Calu3 (cell line): ENCODE measurements around the gene GPER1. TPM values are rescaled to one million over a fixed set of nuclear protein-coding genes. Genes with fewer than 3 reads are reported as not detected.

ENCODE experiments used
- BruUV-seq: library from RNA; stranded (reverse); fragments of 400-500 nt; replicated peaks from 2 replicates; lab custom pipeline; 2021; lab: Mats Ljungman, UMichigan
- CTCF ChIA-PET: fragments of 300-600 bp; sonication (Branson Sonifier 250); formaldehyde crosslinking; loops from one replicate; lab custom pipeline; 2022; ENCODE audit warnings: antibody characterized with exemption; lab: Charles Lee
- DNase-seq: peaks from one replicate; pipeline ENCODE4 v3.0.0; 2022
- H3K27ac Mint-ChIP-seq: one replicate; pipeline ENCODE4 v1.8.0; 2022; ENCODE audit warnings: mixed read lengths; ENCODE audit not compliant: unreplicated experiment
- H3K27me3 Mint-ChIP-seq: one replicate; pipeline ENCODE4 v1.8.0; 2022; ENCODE audit warnings: mixed read lengths; ENCODE audit not compliant: unreplicated experiment
- H3K36me3 Mint-ChIP-seq: one replicate; pipeline ENCODE4 v1.8.0; 2022; ENCODE audit warnings: mild to moderate bottlenecking, moderate library complexity, mixed read lengths; ENCODE audit not compliant: insufficient read depth, unreplicated experiment
- H3K4me1 Mint-ChIP-seq: one replicate; pipeline ENCODE4 v1.8.0; 2022; ENCODE audit warnings: mild to moderate bottlenecking, low read depth, mixed read lengths; ENCODE audit not compliant: unreplicated experiment
- H3K4me3 Mint-ChIP-seq: one replicate; pipeline ENCODE4 v1.8.0; 2022; ENCODE audit warnings: mild to moderate bottlenecking, low read depth, moderate library complexity, mixed read lengths; ENCODE audit not compliant: unreplicated experiment
- H3K9me3 Mint-ChIP-seq: one replicate; pipeline ENCODE4 v1.8.0; 2022; ENCODE audit warnings: low read depth, mixed read lengths; ENCODE audit not compliant: unreplicated experiment
- CTCF ChIP-seq: fragments of 200-600 bp; IDR thresholded peaks from one replicate; pipeline ENCODE4 v1.8.0; 2022; ENCODE audit warnings: antibody characterized with exemption; ENCODE audit not compliant: unreplicated experiment
- intact Hi-C: fragments of 100-400 bp; cut with micrococcal nuclease; formaldehyde crosslinking; loops from one replicate; pipeline ENCODE4 v1.10.0; 2022; ENCODE audit not compliant: unreplicated experiment
- total RNA-seq: library from RNA; stranded (reverse); gene quantifications from 2 replicates; pipeline ENCODE4 v1.2.3, GENCODE V29; 2022

Gene GPER1
- total RNA-seq, 1 experiment from 2014 or later: 0.26 TPM

- Mint-ChIP-seq H3K27ac (no peak overlapping the region), H3K9me3 (no peaks in the 10 kb centered on the region), H3K27me3 (no peaks in the 10 kb centered on the region), H3K36me3 (peaks cover 5% of the 10 kb centered on the region), H3K4me3 (no peak overlapping the region), H3K4me1 (peaks cover 5% of the 10 kb centered on the region)
- BruUV-seq: no TSS peak
- CTCF ChIA-PET: no interaction called here
- TF ChIP-seq CTCF: no peak
- intact Hi-C loops: no loop called here
- no peak for DNase-seq
Measured at GRCh38 chr7:1081931-1082401, 5.9 kb upstream of the GPER1 start.

DNA sequence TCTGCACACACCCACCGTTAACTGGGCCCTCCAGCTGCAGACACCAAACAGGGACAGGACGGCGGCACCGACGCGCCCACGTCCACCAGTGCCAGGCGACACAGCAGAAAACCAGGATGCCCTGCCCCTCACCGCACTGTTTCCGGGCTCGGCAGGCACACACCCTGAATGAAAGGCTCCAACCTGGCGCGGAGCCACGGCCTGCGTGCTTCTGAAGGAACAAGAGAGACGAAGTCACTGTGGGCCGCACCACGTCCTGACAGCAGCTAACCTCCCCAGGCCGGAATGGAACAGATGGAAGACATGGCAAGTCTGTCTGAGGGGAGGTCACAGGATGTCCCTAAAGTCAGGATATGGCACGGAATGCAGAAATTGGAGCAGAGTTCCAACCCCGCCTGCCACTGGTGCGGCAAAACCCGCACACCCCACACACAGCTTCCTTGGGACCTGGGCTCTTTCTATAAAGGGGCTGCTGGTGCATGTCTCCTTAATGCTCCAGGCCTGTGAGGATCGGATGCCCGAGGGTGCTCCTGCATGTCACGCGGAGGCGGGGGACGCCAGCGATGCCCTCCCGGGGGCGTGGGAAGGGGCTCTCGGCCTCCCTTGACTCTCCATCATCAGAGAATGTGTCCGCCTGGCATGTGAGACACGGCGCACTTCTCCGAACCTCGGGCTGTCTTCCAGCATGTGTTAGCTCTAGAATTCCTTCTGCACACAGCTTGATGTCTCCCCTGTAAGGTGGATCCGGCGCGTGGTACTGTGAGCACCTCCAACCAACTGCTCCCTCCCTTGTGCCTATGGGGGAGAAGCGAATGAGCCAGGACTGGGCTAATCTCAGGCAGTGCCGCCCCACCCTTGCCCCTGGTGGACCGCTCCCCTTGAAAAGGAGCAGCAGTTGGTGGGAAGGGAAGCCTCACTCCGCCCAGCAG lies 3.9 kb upstream of the GPER1 start:
- peaks cover 17% of the 10 kb centered on the region for H3K4me1 Mint-ChIP-seq
- CTCF ChIA-PET: no interaction called here
- no peak overlapping the region for H3K4me3 Mint-ChIP-seq
- H3K9me3 Mint-ChIP-seq: no peaks in the 10 kb centered on the region
- no TSS peak for BruUV-seq
- no peaks in the 10 kb centered on the region for H3K27me3 Mint-ChIP-seq
- H3K27ac Mint-ChIP-seq: no peak overlapping the region
- intact Hi-C loops: no loop called here
- peaks cover 8% of the 10 kb centered on the region for H3K36me3 Mint-ChIP-seq
- no peak for TF ChIP-seq CTCF
- DNase-seq: no peak

DNA sequence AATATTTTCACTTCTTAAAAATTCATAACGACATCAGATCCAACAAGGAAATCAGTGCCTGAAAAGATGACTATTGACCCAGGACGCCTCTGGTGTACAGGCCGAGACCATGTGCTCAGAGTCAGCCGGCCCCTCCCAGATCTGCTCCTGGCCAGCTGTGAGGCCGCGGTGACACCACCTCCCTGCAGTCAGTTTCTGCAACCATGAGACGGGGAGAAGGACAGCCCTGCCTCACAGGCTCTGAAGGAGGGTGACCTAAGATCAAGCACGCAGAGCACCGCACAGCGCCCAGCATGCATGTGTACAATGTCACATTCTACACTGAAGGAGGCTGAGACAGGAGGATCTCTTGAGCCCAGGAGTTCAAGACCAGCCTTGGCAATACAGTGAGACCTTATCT lies 2.6 kb upstream of the GPER1 start:
- peaks cover 17% of the 10 kb centered on the region for H3K4me1 Mint-ChIP-seq
- no peak overlapping the region for H3K27ac Mint-ChIP-seq
- no peak for DNase-seq
- peaks cover 8% of the 10 kb centered on the region for H3K36me3 Mint-ChIP-seq
- BruUV-seq: no TSS peak
- TF ChIP-seq CTCF: no peak
- H3K9me3 Mint-ChIP-seq: no peaks in the 10 kb centered on the region
- CTCF ChIA-PET: interaction anchor here (0.7 to 2.4 kb wide), 3 partner anchors 10 to 349 kb away, joined by 3 to 7 read pairs (median 3); no protein-coding TSS in a partner anchor
- intact Hi-C loops: no loop called here
- H3K4me3 Mint-ChIP-seq: no peak overlapping the region
- H3K27me3 Mint-ChIP-seq: no peaks in the 10 kb centered on the region

DNA sequence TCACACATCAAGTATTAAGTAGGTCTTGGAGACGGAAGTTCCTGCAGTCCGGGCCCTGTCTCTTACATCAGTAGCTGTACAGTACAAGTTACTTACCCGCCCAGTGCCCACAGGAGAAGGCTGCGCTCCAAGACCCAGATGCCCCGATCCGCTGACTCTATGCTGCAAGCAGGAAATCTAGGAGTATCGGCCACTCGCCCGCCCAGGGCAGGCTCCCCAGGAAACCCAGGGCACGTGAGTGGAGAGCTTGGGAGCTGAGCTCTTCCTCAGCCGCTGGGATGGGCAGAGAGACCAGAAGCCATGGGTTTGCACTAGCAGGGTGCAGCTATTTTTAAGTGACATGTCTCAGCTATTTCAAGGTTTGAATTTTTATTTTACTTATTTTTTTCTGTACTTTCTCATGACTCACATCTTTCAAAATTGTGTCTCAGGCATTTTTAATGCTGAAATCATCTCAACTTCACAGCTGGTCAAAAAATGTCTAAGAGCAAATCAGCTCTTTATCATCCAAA lies 1.9 kb upstream of the GPER1 start:
- intact Hi-C loops: no loop called here
- H3K4me3 Mint-ChIP-seq: no peak overlapping the region

More for the DNA sequence above, 1.9 kb upstream of the GPER1 start:
- Mint-ChIP-seq H3K4me1 (peaks cover 17% of the 10 kb centered on the region), H3K27ac (no peak overlapping the region), H3K9me3 (no peaks in the 10 kb centered on the region), H3K36me3 (peaks cover 8% of the 10 kb centered on the region), H3K27me3 (no peaks in the 10 kb centered on the region)
- no TSS peak for BruUV-seq
- no peak for TF ChIP-seq CTCF
- no peak for DNase-seq
- CTCF ChIA-PET: interaction anchor here (0.6 to 2.4 kb wide), 7 partner anchors 9 to 350 kb away, joined by 3 to 9 read pairs (median 4); no protein-coding TSS in a partner anchor
